Endothelial cell of umbilical vein (primary cell): Measurements from ENCODE around the gene CA11.

ENCODE experiments used
- EZH2 ChIP-seq: IDR thresholded peaks from 2 replicates; pipeline ENCODE4 v1.6.1; 2012; ENCODE audit warnings: borderline replicate concordance, low read depth, mild to moderate bottlenecking, moderate library complexity, low read length, inconsistent platforms; ENCODE audit not compliant: severe bottlenecking
- FOS ChIP-seq: IDR thresholded peaks from 2 replicates; pipeline ENCODE4 v1.6.1; 2011; ENCODE audit warnings: mild to moderate bottlenecking, low read length, moderate library complexity, borderline replicate concordance; ENCODE audit not compliant: insufficient read depth
- GATA2 ChIP-seq: IDR thresholded peaks from 2 replicates; pipeline ENCODE4 v1.7.0; 2011; ENCODE audit warnings: low read depth, mild to moderate bottlenecking, moderate library complexity, mixed read lengths, low read length; ENCODE audit not compliant: insufficient read length, insufficient read depth
- MAX ChIP-seq: IDR thresholded peaks from 2 replicates; pipeline ENCODE4 v1.6.1; 2011; ENCODE audit not compliant: insufficient read depth, insufficient read length
- MYC ChIP-seq: IDR thresholded peaks from one replicate; pipeline ENCODE4 v1.6.1; 2011; ENCODE audit warnings: mild to moderate bottlenecking, low read depth, low read length
- POLR2A ChIP-seq: IDR thresholded peaks from 2 replicates; pipeline ENCODE4 v1.6.1; 2012; ENCODE audit warnings: low read depth, mild to moderate bottlenecking, control low read depth, low read length
- POLR2AphosphoS5 ChIP-seq: IDR thresholded peaks from 2 replicates; pipeline ENCODE4 v1.6.1; 2012; ENCODE audit warnings: low read depth, mild to moderate bottlenecking, control low read depth, low read length, moderate library complexity; ENCODE audit not compliant: insufficient read depth
- TF ChIP-seq, protein P1 (sequence below), 2 donors: IDR thresholded peaks; 1 replicate in 1 of 2; 2 replicates in 1 of 2; pipeline ENCODE4 v1.5.1; 2011; ENCODE audit warnings: low read length in 2 of 2, mild to moderate bottlenecking in 2 of 2, moderate library complexity in 2 of 2, control low read depth in 1 of 2, inconsistent platforms in 1 of 2, low read depth in 1 of 2; ENCODE audit not compliant: insufficient read depth in 1 of 2; ENCODE audit errors: extremely low read depth in 1 of 2

GRCh38 chr19:48618916-48619691, 26.9 kb downstream of the CA11 start, which contains the start of the genes RPL18 and SPHK2:
- TF ChIP-seq, protein P1, sequence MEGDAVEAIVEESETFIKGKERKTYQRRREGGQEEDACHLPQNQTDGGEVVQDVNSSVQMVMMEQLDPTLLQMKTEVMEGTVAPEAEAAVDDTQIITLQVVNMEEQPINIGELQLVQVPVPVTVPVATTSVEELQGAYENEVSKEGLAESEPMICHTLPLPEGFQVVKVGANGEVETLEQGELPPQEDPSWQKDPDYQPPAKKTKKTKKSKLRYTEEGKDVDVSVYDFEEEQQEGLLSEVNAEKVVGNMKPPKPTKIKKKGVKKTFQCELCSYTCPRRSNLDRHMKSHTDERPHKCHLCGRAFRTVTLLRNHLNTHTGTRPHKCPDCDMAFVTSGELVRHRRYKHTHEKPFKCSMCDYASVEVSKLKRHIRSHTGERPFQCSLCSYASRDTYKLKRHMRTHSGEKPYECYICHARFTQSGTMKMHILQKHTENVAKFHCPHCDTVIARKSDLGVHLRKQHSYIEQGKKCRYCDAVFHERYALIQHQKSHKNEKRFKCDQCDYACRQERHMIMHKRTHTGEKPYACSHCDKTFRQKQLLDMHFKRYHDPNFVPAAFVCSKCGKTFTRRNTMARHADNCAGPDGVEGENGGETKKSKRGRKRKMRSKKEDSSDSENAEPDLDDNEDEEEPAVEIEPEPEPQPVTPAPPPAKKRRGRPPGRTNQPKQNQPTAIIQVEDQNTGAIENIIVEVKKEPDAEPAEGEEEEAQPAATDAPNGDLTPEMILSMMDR (IDR thresholded peaks at IDR 0.05; ENCODE audit: extremely low read depth in 1 of 2, insufficient read depth in 1 of 2, low read depth in 1 of 2, low read length in 2 of 2): no peak
- peak; percentile 23 for TF ChIP-seq GATA2
- peak; percentile 98 for TF ChIP-seq POLR2AphosphoS5
- TF ChIP-seq POLR2A: peak; percentile 96
- no peak for TF ChIP-seq EZH2
- TF ChIP-seq MAX: peak; percentile 59
- peak; percentile 18 for TF ChIP-seq FOS
- TF ChIP-seq MYC: peak; percentile 47
